K562 (cell line): ENCODE results near the gene LRMDA. TPM values are rescaled to one million over a fixed set of nuclear protein-coding genes. Genes with fewer than 3 reads are reported as not detected.

Source experiments
- ATF1 ChIP-seq, 2 experiments: fragments of 450-650 bp in 1 of 2; IDR thresholded peaks; 2 replicates each; pipeline ENCODE4 v1.6.1; 2016; ENCODE audit warnings: missing compliant biosample characterization in 1 of 2, missing genetic modification characterization in 1 of 2
- CBFB ChIP-seq: sonication (generic); formaldehyde crosslinking; IDR thresholded peaks from 2 replicates; pipeline ENCODE4 v1.4.0; 2020; ENCODE audit warnings: mild to moderate bottlenecking, missing genetic modification reagents
- COPS2 ChIP-seq: fragments of 450-650 bp; conservative IDR thresholded peaks from 2 replicates; pipeline ENCODE4 v1.6.1; 2016; ENCODE audit warnings: mild to moderate bottlenecking, moderate library complexity
- CTBP1 ChIP-seq: fragments of 450-650 bp; IDR thresholded peaks from 2 replicates; pipeline ENCODE4 v1.6.1; 2016; ENCODE audit warnings: borderline replicate concordance
- HLTF ChIP-seq: fragments of 450-650 bp; IDR thresholded peaks from 2 replicates; pipeline ENCODE4 v1.6.1; 2016
- JUNB ChIP-seq: fragments of 450-650 bp; formaldehyde crosslinking; conservative IDR thresholded peaks from 2 replicates; pipeline ENCODE4 v1.4.0; 2020; ENCODE audit warnings: mild to moderate bottlenecking
- KAT7 ChIP-seq: sonication (generic); formaldehyde crosslinking; IDR thresholded peaks from 2 replicates; pipeline ENCODE4 v1.8.0; 2022; ENCODE audit warnings: missing genetic modification reagents, mild to moderate bottlenecking, borderline replicate concordance
- KDM1A ChIP-seq, 2 experiments: fragments of 450-650 bp; IDR thresholded peaks; 2 replicates each; pipeline ENCODE4 v1.6.1; 2016; ENCODE audit warnings: mild to moderate bottlenecking in 2 of 2
- MYNN ChIP-seq, 2 experiments: sonication (generic); formaldehyde crosslinking in 1 of 2; IDR thresholded peaks; 2 replicates each; pipeline versions ENCODE4 v1.5.0 to v1.6.1; 2016 to 2020; ENCODE audit warnings: antibody characterized with exemption in 1 of 2, missing genetic modification reagents in 1 of 2
- NR4A1 ChIP-seq, 2 experiments: fragments of 250-450 bp in 1 of 2; fragments of 450-650 bp in 1 of 2; sonication (Bioruptor Pico) in 1 of 2; IDR thresholded peaks; 2 replicates each; pipeline versions ENCODE4 v1.4.0 to v1.6.1; 2016 to 2020; ENCODE audit warnings: mild to moderate bottlenecking in 2 of 2, missing compliant biosample characterization in 1 of 2, missing genetic modification characterization in 1 of 2, moderate library complexity in 1 of 2
- NRF1 ChIP-seq, 2 experiments: fragments of 450-650 bp; IDR thresholded peaks in 1 of 2; conservative IDR thresholded peaks in 1 of 2; 2 replicates each; pipeline ENCODE4 v1.6.1; 2014; ENCODE audit warnings: mild to moderate bottlenecking in 2 of 2
- PCBP1 ChIP-seq: fragments of 200-400 bp; formaldehyde crosslinking; IDR thresholded peaks from 2 replicates; pipeline ENCODE4 v1.6.1; 2018; ENCODE audit warnings: mild to moderate bottlenecking, low read depth, low read length; ENCODE audit not compliant: poor library complexity, severe bottlenecking
- PHB ChIP-seq: fragments of 250-450 bp; sonication (Bioruptor Pico); IDR thresholded peaks from 2 replicates; pipeline ENCODE4 v1.5.0; 2021
- PURB ChIP-seq: sonication (generic); formaldehyde crosslinking; IDR thresholded peaks from 2 replicates; pipeline ENCODE4 v1.9.0; 2021; ENCODE audit warnings: low read depth, mild to moderate bottlenecking, missing genetic modification reagents
- PYGO2 ChIP-seq: fragments of 450-650 bp; IDR thresholded peaks from 2 replicates; pipeline ENCODE4 v1.6.1; 2016; ENCODE audit warnings: mild to moderate bottlenecking, missing genetic modification characterization, moderate library complexity, missing compliant biosample characterization
- RAD21 ChIP-seq, 2 experiments: fragments of 250-450 bp in 1 of 2; fragments of 450-650 bp in 1 of 2; sonication (Bioruptor Pico) in 1 of 2; formaldehyde crosslinking in 1 of 2; IDR thresholded peaks in 1 of 2; conservative IDR thresholded peaks in 1 of 2; 2 replicates each; pipeline versions ENCODE4 v1.4.0 to v1.8.0; 2020 to 2022; ENCODE audit warnings: mild to moderate bottlenecking in 2 of 2, moderate library complexity in 1 of 2
- SUPT5H ChIP-seq: fragments of 450-650 bp; IDR thresholded peaks from 2 replicates; pipeline ENCODE4 v1.6.1; 2016
- TEAD1 ChIP-seq, 2 experiments: fragments of 450-650 bp in 1 of 2; sonication (generic) in 1 of 2; formaldehyde crosslinking; IDR thresholded peaks; 2 replicates each; pipeline versions ENCODE4 v1.4.0 to v1.8.0; 2020 to 2022; ENCODE audit warnings: mild to moderate bottlenecking in 2 of 2, missing genetic modification reagents in 1 of 2
- U2AF1 ChIP-seq: fragments of 200-400 bp; formaldehyde crosslinking; optimal IDR thresholded peaks from 2 replicates; pipeline ENCODE3; 2017; ENCODE audit warnings: mild to moderate bottlenecking, low read depth, low read length, moderate library complexity
- ZBED1 ChIP-seq: IDR thresholded peaks from 2 replicates; pipeline ENCODE4 v1.6.1; 2014
- ZFP1 ChIP-seq: fragments of 450-650 bp; formaldehyde crosslinking; IDR thresholded peaks from 2 replicates; pipeline ENCODE4 v1.4.0; 2020; ENCODE audit warnings: mild to moderate bottlenecking, mixed read lengths
- ZNF507 ChIP-seq: conservative IDR thresholded peaks from 2 replicates; pipeline ENCODE4 v1.6.1; 2017; ENCODE audit warnings: missing genetic modification characterization, missing compliant biosample characterization
- polyA plus RNA-seq, 8 experiments: library from polyadenylated mRNA; depleted of rRNA in 4 of 8; stranded (reverse) in 5 of 8; unstranded in 3 of 8; fragments of >200 nt; fragmentation: Nextera tagmentation in 2 of 8; fragmentation: Illumina TruSeq in 1 of 8; extraction: Ambion mirVana in 2 of 8; extraction: Trizol in 1 of 8; gene quantifications; 2 replicates each; pipeline versions ENCODE4 v1.2.1 to v1.2.3, GENCODE V29; 2011 to 2014; ENCODE audit warnings: inconsistent platforms in 1 of 8, missing spikeins in 1 of 8
- total RNA-seq, 7 experiments: library from RNA; depleted of rRNA in 6 of 7; stranded (reverse); fragments of >200 nt in 6 of 7; fragmentation: Illumina TruSeq in 2 of 7; extraction: Trizol in 2 of 7; gene quantifications; 2 replicates each; pipeline versions ENCODE4 v1.2.1 to v1.2.3, GENCODE V29; 2011 to 2021; ENCODE audit warnings: low replicate concordance in 1 of 7
- TF ChIP-seq, protein P1 (sequence below): fragments of 250-450 bp; sonication (Bioruptor Pico); IDR thresholded peaks from 2 replicates; pipeline ENCODE4 v1.5.0; 2021
- TF ChIP-seq, protein P2 (sequence below): fragments of 450-650 bp; formaldehyde crosslinking; IDR thresholded peaks from 2 replicates; pipeline ENCODE4 v1.4.0; 2020; ENCODE audit warnings: mild to moderate bottlenecking, moderate library complexity
- TF ChIP-seq, protein P3 (sequence below): fragments of 450-650 bp; IDR thresholded peaks from 2 replicates; pipeline ENCODE4 v1.6.1; 2016; ENCODE audit warnings: low read depth, mild to moderate bottlenecking, moderate library complexity

Gene LRMDA
- total and polyA plus RNA-seq, 9 of the 15 experiments (the other 6 are each of a cell fraction or from before 2014, with no cell fraction given): 0.25 TPM; not detected in 8

DNA sequence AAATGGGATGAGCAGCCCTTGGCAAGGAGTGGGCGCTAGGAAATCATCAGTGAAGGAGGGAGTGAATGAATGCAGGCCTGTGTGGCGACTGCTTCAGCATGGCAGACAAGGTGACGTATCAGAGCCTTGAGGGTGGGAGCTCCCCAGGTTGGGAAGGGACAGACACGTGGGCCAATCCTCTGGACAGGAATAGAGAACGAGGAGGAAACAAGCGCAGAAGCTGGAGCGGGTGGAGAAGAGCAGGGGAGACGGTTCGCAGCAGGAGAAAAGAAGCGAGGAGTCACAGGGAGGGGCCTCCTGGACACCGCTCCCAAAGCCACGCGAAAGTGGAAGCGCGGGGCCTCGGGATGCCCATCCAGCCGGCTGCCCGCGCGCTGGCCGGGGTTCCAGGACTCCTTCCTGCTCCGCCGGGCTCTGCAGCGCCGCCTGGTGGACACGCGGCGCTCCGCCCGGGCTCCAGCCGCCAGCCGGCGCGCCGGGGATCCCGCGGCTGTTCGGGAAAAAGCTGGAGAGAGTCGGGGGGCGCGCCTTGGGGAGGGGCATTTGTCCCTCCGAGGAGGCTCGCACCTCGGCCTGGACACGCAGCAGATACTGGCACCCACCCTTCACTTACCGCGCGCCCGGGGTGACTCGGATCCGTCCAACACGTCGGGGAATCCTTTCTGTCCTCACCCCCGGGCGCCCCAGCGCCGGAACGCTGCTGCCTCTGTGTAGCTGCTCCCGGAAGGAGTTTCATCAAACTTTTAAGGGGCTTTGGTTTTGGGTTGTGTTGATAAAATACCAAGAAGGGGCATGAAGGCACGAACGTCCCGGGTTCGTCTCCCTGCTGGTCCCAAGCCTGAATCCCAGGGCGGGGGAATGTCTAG, 36.1 kb upstream of the LRMDA start (continued):
- TF ChIP-seq KAT7 (CRISPR knock-in tag) (no peak), TEAD1 (CRISPR knock-in tag; IDR thresholded peaks at IDR 0.05) (no peak), MYNN (IDR thresholded peaks at IDR 0.05) (no peak), MYNN (CRISPR knock-in tag; IDR thresholded peaks at IDR 0.05) (no peak), KDM1A (IDR thresholded peaks at IDR 0.05) (no peak), COPS2 (no peak), ZBED1 (no peak), SUPT5H (no peak), ZNF507 (tag) (no peak), ATF1 (CRISPR knock-in tag; IDR thresholded peaks at IDR 0.05) (no peak), ATF1 (tag; IDR thresholded peaks at IDR 0.05) (no peak), U2AF1 (no peak), PURB (CRISPR knock-in tag) (no peak), NRF1 (conservative IDR thresholded peaks at IDR 0.05 in 1 of 2, IDR thresholded peaks at IDR 0.05 in 1 of 2) (0 out of 4 replicates have a peak, but pooled peaks of 1 of the 2 experiments have one; percentile 8), NR4A1 (CRISPR knock-in tag; IDR thresholded peaks at IDR 0.05) (no peak), NR4A1 (tag; IDR thresholded peaks at IDR 0.05) (no peak), PCBP1 (peak; percentile 11), PYGO2 (no peak), CBFB (CRISPR knock-in tag) (no peak), JUNB (CRISPR knock-in tag) (no peak), HLTF (no peak), RAD21 (CRISPR knock-in tag; conservative IDR thresholded peaks at IDR 0.05 in 1 of 2, IDR thresholded peaks at IDR 0.05 in 1 of 2) (peak; percentile 50 to 67), CTBP1 (0 out of 2 replicates have a peak, but pooled peaks have one; percentile 22), PHB (CRISPR knock-in tag) (no peak), ZFP1 (CRISPR knock-in tag) (no peak)
- TF ChIP-seq, protein P1, sequence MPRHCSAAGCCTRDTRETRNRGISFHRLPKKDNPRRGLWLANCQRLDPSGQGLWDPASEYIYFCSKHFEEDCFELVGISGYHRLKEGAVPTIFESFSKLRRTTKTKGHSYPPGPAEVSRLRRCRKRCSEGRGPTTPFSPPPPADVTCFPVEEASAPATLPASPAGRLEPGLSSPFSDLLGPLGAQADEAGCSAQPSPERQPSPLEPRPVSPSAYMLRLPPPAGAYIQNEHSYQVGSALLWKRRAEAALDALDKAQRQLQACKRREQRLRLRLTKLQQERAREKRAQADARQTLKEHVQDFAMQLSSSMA (CRISPR knock-in tag): no peak
- TF ChIP-seq, protein P2, sequence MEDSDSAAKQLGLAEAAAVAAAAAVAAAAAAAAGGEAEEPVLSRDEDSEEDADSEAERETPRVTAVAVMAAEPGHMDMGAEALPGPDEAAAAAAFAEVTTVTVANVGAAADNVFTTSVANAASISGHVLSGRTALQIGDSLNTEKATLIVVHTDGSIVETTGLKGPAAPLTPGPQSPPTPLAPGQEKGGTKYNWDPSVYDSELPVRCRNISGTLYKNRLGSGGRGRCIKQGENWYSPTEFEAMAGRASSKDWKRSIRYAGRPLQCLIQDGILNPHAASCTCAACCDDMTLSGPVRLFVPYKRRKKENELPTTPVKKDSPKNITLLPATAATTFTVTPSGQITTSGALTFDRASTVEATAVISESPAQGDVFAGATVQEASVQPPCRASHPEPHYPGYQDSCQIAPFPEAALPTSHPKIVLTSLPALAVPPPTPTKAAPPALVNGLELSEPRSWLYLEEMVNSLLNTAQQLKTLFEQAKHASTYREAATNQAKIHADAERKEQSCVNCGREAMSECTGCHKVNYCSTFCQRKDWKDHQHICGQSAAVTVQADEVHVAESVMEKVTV (CRISPR knock-in tag): peak; percentile 20; the same call in 1 of the 2 replicates
- TF ChIP-seq, protein P3, sequence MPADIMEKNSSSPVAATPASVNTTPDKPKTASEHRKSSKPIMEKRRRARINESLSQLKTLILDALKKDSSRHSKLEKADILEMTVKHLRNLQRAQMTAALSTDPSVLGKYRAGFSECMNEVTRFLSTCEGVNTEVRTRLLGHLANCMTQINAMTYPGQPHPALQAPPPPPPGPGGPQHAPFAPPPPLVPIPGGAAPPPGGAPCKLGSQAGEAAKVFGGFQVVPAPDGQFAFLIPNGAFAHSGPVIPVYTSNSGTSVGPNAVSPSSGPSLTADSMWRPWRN: no peak
